Measurements from ENCODE around the gene NFS1.
"Not testable (repeated sequence)": the region's sequence is repeated elsewhere in the genome, so short reads cannot be mapped to it uniquely, and the experiment has no call there.

The NFS1 gene

DNA sequence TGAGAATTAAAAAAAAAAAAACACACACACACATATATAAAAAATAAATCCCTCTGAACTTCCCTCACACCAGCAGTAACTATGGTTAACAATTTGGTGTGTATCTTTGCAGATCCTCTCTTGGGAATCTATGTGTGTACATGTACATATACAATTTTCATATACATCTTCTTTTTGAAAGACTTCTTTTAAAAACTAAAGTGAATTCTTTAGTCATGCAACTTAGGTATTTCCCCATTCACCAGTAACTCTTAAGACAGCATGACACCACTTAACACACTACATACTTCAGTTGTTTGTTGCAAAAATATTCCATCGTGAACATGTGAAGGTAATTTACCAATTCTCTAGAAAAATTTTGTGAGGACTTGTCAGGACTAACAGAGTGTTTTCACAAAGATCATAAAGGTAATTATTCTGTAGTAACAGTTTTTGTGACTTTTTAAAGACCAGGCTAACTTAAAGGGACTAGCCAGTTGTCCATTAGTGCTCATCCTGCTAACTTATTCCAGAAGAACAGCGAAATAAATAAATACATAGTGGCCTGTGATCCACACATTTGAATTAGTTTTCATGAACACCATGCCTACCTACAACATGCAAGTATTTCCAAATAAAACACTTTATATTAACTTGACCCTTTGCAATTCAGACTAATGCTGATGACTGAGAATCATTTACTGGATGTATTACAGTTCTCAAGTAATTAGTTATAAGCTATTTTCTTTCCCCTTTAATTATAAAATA, 30.9 kb upstream of the NFS1 start:
- no peak for FAIRE-seq
- DNase-seq (ENCODE audit: insufficient read length, low spot score), result no peak

DNA sequence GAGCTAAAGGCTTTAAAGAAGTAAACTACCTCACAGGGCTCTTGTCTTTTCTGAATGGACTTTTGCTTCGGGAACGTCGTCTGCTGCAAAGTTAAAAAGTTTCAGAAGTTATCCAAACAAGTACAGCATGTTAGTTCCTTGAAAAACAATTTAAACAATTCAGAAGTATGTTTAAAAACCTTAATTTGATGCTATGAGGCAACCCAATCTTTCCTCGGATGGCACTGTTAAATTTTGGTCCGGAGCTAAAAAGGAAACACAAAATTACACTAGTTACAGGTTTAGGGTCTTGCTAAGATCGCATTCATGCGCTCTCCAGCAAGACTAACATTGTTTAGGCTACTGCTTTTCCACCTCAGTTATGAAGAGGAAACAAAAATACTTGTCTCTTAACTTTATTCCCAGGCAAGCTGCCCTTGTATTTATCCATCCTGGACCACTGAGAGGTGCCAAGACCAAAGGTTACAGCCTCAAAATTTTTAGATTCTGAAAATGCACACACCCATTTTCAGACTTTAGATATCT, 30.2 kb upstream of the NFS1 start:
- FAIRE-seq, result no peak
- no peak for DNase-seq (ENCODE audit: insufficient read length, low spot score)

DNA sequence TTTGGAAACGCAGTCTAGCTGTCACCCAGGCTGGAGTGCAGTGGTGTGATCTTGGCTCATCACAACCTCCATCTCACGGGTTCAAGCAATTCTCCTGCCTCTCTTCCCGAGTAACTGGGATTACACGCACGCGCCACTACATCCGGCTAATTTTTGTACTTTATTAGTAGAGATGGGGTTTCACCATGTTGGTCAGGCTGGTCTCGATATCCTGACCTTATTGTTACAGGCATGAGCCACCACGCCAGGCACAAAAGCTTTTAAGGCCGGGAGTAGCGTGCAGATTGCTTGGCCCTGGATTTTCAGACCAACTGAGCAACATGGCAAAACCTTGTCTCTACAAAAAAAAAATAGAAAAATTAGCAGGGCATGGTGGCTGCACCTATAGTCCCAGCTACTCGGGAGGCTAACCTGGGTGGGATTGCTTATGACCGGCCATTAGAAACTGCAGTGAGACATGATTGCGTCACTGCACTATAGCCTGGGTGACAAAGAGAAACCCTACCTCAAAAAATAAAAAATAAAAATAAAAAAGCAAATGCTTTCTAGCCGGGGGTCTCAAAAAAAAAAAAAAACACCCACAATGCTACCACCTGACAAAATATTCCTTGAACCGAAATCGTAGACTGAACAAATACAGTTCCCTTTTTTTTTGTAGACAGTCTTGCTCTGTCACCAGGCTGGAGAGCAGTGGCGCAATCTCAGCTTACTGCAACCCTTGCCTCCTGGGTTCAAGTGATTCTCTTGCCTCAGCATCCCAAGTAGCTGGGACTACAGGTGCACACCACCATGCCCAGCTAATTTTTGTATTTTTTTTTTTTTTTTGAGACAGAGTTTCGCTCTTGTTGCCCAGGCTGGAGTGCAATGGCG, 27.9 kb upstream of the NFS1 start:
- DNase-seq (ENCODE audit: insufficient read length, low spot score), result no peak
- no peak for FAIRE-seq

DNA sequence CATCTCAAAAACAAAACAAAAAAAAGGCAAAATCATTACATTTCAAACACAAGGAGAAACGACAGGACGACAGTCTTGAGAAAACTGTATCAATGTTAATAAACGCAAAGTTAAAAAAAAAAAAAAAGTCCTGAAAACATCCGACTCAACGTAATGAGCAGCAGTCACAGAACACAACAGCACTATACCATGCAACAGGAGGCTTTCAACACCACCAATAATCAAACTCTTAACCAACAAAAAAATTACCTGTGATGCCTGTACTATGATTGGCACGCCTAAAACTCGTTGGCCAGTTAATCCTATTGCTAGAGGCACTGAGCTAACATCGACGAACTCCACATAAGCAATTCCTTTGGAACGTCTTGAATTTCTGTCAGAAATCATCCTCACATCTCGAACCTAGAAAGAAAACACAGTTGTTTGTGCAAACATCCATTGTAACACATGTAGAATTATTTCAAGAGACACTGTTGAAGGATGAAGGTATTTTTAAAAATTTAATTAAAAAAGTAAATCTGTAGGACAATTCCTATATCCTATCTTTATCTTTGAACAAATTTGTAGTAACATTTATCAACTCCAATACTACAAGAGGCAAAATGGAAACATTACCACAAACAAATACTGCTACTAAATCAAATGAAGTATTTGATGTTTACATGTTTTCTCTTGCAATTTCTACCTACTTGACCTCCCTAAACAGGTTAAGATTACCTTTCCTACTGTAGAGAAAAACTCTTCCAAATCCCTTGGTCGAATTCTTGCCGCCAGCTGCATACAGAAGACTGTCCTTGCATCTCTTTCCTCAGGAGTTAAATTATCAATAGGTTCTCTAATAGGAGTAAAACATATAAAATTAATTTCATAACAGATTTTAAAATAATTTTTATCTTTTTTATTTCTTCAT, 25.4 kb upstream of the NFS1 start:
- DNase-seq (ENCODE audit: insufficient read length, low spot score) (no peak), FAIRE-seq (no peak)

DNA sequence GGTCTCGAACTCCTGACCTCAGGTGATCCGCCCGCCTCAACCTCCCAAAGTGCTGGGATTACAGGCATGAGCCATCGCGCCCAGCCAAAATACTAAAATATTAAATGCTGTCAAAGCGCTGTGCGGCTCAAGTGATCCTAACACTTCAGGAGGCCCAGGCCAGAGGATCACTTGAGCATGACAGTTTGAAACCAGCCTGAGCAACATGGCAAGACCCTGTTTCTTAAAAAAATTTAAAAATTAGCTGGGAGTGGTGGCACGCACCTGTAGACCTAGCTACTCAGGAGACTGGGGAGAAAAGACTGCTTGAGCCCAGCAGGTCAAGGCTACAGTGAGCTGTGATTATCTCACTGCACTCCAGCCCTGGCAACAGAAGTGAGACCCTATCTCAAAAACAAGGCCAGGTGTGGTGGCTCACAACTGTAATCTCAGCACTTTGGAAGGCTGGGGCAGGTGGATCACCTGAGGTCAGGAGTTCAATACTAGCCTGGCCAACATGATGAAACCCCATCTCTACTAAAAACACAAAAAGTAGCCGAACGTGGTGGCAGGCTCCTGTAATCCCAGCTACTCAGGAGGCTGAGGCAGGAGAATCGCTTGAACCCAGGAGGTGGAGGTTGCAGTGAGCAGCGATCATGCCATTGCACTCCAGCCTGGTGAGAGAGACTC, 24.6 kb upstream of the NFS1 start:
- not testable (repeated sequence) for DNase-seq (ENCODE audit: insufficient read length, low spot score); FAIRE-seq

DNA sequence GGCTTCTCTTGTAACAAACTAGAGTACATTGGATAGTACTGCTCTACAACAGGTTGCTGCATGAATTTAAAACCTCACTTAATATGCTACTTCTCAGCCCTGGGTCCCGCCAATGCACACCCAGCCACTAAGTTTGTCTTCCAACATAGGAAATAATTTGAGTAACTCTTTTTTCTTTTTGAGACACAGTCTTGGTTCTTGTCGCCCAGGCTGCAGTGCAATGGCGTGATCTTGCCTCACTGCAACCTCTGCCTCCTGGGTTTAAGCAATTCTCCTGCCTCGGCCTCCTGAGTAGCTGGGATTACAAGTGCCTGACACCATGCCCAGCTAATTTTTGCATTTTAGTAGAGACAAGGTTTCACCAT, 24.1 kb upstream of the NFS1 start:
- FAIRE-seq; DNase-seq (ENCODE audit: insufficient read length, low spot score): not testable (repeated sequence)

DNA sequence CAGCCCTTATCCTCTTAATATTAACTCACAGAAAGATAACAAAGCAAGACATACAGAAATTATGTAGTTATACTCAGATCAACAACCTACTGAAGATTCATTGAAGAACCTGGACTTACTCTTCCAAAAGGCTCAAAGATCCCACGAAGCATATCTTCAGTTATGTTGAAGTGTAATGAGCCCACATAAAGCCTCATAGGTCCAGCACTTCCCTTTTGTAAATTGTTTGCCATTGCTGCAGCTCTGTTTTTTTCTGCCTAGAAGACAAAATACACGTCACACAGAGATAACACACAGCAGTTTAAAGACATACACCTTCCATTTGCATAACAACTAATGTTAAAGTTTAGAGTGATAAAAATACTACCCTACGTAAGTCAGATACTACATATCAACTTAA, 22.5 kb upstream of the NFS1 start:
- FAIRE-seq, result no peak
- no peak for DNase-seq (ENCODE audit: insufficient read length, low spot score)

DNA sequence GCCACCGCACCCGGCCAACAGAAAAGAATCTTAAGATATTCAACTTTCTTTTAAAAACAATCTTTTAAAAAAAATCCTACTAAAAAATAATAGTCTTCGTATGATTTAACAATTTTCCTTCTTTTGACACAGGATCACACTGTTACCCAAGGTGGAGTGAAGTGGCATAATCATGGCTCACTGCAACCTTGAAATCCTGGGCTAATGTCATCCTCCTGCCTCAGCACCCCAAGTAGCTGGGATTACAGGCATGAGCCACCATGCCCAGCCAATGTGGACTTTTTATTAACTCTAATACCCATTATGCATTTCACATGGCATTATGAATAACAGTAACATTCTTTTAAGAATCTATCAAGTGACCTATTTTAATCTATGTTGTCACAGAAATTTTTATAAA, 22.1 kb upstream of the NFS1 start:
- DNase-seq (ENCODE audit: insufficient read length, low spot score) (no peak), FAIRE-seq (no peak)

DNA sequence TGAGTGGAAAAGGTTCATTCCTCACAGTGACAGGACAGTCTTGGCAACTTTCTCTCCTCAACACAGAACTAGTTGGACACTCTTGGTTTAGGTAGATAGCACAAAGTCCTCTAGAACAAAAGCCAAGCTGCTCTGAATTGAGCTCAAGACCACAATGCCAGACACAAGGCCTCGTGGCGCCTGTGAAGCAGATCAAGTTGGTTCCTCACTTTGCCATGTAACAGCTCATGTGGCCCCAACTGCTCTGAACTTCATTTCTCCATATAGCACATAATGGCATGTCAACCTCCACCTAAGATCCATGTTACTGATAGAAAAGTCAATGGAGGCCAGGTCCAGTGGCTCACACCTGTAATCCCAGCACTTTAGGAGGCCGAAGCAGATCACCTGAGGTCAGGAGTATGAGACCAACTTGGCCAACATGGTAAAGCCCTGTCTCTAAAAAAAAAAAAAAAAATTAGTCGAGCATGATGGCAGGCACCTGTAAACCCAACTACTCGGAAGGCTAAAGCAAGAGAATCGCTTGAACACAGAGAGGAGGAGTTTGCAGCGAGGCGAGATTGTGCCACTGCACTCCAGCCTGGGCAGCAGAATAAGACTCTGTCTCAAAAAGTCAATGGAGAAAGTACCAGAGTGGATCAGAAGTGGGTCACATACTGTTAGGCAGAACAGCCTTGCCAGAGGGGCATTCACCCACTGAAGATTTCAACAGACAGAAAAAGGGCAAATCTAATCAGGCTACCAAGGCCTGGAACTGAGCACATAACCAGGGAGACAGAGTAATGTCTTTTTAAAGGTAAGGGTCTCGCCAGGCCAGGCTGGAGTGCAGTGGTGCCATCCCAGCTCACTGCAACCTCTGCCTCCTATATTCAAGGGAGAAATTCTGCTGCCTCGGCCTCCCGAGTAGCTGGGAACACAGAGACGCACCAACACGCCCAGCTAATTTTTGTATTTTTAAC, 21.3 kb upstream of the NFS1 start:
- FAIRE-seq (no peak), DNase-seq (ENCODE audit: insufficient read length, low spot score) (no peak)

DNA sequence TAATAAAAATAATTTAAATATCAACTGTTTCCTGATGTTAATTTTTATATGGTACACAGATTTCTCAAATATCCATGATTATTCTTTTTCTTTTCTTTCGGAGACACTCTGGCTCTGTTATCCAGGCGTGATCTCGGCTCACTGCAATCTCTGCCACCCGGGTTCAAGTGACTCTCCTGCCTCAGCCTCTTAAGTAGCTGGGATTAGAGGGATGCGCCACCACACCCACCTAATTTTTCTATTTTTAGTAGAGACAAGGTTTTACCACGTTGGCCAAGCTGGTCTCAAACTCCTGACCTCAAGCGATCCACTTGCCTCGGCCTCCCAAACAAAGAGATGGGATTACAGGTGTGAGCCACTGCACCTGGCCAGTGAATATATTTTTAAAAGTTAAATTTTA, 20.6 kb upstream of the NFS1 start:
- no peak for FAIRE-seq
- no peak for DNase-seq (ENCODE audit: insufficient read length, low spot score)

DNA sequence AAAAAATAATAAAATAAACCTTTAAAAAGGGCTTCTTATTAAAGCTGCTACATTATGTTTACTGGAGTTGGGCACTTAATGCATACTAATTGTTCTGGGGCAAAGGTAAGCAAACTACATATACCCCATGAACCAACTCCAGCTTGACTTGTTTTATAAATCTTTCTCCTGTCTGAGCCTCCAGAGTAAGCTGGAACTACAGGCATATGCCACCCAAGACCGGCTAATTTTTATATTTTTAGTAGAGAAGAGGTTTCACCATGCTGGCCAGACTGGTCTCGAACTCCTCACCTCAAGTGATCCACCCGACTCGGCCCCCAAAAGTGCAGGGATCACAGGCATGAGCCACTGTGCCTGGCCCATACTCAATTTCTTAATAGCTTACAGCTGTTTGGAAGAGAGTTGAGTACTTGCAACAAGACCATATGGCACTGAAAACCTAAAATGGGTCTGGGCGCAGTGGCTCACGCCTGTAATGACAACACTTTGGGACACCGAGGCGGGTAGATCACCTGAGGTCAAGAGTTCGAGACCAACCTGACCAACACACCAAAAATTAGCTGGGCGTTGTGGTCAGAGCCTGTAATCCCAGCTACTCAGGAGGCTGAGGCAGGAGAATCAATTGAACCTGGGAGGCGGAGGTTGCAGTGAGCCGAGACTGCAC, 20.0 kb upstream of the NFS1 start:
- FAIRE-seq (no peak), DNase-seq (ENCODE audit: insufficient read length, low spot score) (no peak)

DNA sequence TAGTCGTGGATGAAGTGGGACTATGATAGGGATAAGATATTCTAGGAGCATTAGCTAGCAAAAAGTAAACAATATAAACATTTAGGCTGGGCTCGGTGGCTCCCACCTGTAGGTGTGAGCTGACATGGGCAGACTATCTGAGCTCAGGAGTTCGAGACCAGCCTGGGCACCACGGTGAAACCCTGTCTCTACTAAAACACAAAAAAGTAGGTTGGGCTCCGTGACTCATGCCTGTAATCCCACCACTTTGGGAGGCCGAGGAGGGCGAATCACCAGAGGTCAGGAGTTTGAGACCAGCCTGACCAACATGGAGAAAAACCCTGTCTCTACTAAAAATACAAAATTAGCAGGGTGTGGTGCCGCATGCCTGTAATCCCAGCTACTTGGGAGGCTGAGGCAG, 19.2 kb upstream of the NFS1 start:
- DNase-seq (ENCODE audit: insufficient read length, low spot score); FAIRE-seq: not testable (repeated sequence)

DNA sequence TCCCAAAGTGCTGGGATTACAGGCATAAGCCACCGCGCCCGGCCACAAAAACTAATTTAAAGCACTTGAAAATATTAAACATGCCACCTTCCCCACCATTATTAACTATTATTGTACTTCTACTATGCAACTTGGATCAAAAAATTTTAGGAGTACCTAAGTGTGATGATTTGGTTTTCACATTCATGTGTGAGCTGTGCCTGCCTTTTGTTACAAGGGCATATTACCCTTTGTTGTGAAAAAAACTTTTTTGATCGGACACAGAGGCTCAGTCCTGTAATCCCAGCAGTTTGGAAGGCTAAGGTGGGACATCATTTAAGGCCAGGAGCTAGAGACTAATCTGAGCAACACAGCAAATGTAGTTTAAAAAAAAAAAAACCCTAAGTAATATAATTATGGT, 17.2 kb upstream of the NFS1 start:
- no peak for DNase-seq (ENCODE audit: insufficient read length, low spot score)
- FAIRE-seq, result no peak

DNA sequence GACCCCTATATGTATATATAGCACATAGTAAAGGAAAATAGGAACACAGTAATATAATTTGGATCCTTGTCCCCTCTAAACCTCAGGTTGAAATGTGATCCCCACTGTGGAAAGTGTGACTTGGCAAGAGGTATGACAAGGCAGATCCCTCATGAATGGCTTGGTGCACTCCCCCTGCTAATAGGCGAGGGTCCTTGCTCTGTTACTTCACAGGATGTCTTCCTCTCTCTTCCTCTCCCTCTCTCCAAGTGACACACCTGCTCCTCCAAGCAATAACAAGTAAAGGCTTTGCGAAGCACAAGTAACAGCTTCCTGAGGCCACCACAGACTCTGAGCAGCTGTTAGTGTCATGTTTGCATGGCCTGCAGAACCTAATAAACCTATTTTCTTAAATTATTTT, 16.5 kb upstream of the NFS1 start:
- FAIRE-seq (no peak), DNase-seq (ENCODE audit: insufficient read length, low spot score) (no peak)

DNA sequence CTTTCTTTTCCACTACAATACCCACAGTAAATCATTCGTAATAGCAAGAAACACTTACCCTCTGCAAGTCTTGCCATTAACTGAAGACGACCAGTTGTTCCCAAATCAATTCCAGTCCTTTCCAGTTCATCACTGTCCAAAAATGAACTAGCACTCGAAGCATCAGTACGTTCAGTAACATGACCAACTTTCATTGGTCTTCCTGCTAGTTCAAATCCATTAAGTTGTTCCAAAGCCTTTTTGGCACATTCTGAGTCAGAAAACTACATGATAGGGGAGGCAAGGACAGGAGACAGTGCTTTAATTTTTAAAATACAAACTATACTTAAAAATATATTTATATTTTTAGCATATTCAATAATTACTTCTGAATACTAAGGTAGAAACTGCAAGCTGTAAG, 15.0 kb upstream of the NFS1 start:
- DNase-seq (ENCODE audit: insufficient read length, low spot score), result no peak
- FAIRE-seq, result no peak

DNA sequence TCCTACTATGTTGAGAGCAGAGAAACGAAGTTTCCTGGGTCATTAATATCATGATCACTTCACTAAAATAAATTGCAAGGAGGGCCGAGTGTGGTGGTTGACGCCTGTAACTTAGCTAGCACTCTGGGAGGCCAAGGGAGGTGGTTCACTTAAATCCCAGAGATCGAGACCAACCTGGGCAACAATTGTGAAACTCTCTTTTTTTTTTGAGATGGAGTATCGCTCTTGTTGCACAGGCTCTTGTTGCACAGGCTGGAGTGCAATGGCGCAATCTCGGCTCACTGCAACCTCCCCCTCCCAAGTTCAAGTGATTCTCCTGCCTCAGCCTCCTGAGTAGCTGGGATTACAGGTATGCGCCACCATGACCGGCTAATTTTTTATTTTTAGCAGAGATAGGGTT, 14.0 kb upstream of the NFS1 start:
- DNase-seq (ENCODE audit: insufficient read length, low spot score); FAIRE-seq: not testable (repeated sequence)

DNA sequence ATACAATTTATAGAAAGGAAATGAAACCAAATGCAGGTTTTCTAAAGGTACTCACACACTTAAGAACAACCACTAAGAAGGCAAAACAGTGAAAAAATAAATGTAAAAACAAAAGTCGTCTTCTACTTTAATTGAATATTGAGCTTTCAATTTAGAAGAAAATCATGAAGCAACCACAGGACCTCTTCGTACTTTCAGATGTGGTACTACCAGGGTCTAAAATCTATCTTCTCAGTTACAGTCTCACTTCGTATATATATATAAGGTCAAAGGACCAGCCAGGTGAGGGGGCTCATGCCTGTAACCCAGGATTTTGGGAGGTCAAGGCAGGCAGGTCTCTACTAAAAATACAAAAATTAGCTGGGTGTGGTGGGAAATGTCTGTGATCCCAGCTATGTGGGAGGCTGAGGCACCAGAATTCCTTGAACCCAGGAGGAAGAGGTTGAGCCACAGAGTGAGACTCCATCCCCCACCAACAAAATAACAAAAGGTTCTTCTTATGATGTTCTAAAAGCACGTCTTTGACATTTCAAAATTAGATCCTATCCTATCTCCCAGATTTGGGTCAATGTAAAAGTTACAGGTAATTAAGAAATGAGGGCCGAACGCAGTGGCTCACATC, 12.5 kb upstream of the NFS1 start:
- FAIRE-seq (no peak), DNase-seq (ENCODE audit: insufficient read length, low spot score) (no peak)

DNA sequence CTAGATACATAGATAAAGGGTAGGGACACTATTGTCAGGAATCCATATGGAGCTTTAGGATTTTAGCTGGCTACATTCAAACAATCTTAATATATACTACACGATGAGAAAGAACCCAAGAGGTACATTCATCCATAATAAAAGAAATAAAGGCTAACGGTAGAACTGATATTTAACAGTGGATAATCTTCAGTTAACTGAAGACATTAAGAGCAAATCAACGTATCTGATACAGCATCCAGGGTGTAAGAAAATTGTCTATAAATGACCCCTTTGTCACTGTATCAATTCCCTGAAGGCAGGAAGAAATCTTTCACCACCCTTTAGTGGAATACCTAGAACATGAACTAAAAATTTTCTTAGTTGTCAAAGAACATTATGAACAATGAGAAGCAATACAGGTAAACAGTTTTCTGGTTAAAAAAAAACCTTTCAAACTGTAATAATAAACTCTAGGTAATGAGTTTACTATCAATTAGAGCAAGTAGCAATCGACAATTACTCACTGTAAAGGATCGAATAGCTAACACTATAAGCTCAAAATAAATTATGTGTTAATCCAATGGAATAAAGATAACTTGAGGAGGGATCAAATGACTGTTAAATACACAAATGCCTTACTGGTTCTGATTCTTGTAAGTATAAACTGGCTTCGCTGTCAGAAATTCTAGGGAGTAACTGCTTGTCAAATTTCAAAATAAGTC, 11.9 kb upstream of the NFS1 start:
- FAIRE-seq, result no peak

More for the DNA sequence above, 11.9 kb upstream of the NFS1 start:
- no peak for DNase-seq (ENCODE audit: insufficient read length, low spot score)

All from HTR-8/SVneo (cell line).